HG02610 (cell line): Measurements from ENCODE around the gene PHLDA3.

Experiments
- ATAC-seq: cut with Tn5 transposase; IDR thresholded peaks from one replicate; pipeline ENCODE4 v1.9.1; 2021; ENCODE audit warnings: mild to moderate bottlenecking, moderate library complexity; ENCODE audit not compliant: unreplicated experiment

Gene PHLDA3

GRCh38 chr1:201468844-201469644 is at the start of gene PHLDA3:
Gene PHLDA3, minus strand, starts transcription at chr1:201469188. Its CDS starts 402 bp downstream, at chr1:201468786.
- ATAC-seq = peak; percentile 90

- ATAC-seq = no peak
Measured at GRCh38 chr1:201518071-201518470, 49.1 kb upstream of the PHLDA3 start.

GRCh38 chr1:201517631-201518030 is 48.6 kb upstream of the PHLDA3 start:
- ATAC-seq = no peak

GRCh38 chr1:201516511-201517127 is 47.6 kb upstream of the PHLDA3 start:
- no peak for ATAC-seq

- no peak for ATAC-seq
Measured at GRCh38 chr1:201515895-201516294, 46.9 kb upstream of the PHLDA3 start.

- ATAC-seq = no peak
Measured at GRCh38 chr1:201515062-201515750, 46.2 kb upstream of the PHLDA3 start.

- ATAC-seq = no peak
Measured at GRCh38 chr1:201514466-201514865, 45.5 kb upstream of the PHLDA3 start.

- no peak for ATAC-seq
Measured at GRCh38 chr1:201513498-201514243, 44.7 kb upstream of the PHLDA3 start.

- ATAC-seq = no peak
Measured at GRCh38 chr1:201511941-201512539, 43.1 kb upstream of the PHLDA3 start.

- no peak for ATAC-seq
Measured at GRCh38 chr1:201511396-201511940, 42.5 kb upstream of the PHLDA3 start.

GRCh38 chr1:201510734-201511133 is 41.7 kb upstream of the PHLDA3 start:
- no peak for ATAC-seq

- ATAC-seq = no peak
Measured at GRCh38 chr1:201509601-201510374, 40.8 kb upstream of the PHLDA3 start.

GRCh38 chr1:201508809-201509208 is 39.8 kb upstream of the PHLDA3 start:
- no peak for ATAC-seq

GRCh38 chr1:201507360-201507675 is 38.3 kb upstream of the PHLDA3 start:
- peak; percentile 9 for ATAC-seq

GRCh38 chr1:201506557-201507359 is 37.8 kb upstream of the PHLDA3 start, which contains the start of gene CSRP1:
Gene CSRP1, minus strand, starts transcription at chr1:201507123. Its CDS starts 10,820 bp downstream, at chr1:201496303.
- ATAC-seq = peak; percentile 93

GRCh38 chr1:201506092-201506491 is 37.1 kb upstream of the PHLDA3 start:
- ATAC-seq = no peak

- no peak for ATAC-seq
Measured at GRCh38 chr1:201505503-201505890, 36.5 kb upstream of the PHLDA3 start.

GRCh38 chr1:201504799-201505502 is 36.0 kb upstream of the PHLDA3 start:
- ATAC-seq = no peak
